ENCODE data around the gene NDUFB7.
"Not testable (repeated sequence)": the region's sequence is repeated elsewhere in the genome, so short reads cannot be mapped to it uniquely, and the experiment has no call there.

Gene NDUFB7

DNA sequence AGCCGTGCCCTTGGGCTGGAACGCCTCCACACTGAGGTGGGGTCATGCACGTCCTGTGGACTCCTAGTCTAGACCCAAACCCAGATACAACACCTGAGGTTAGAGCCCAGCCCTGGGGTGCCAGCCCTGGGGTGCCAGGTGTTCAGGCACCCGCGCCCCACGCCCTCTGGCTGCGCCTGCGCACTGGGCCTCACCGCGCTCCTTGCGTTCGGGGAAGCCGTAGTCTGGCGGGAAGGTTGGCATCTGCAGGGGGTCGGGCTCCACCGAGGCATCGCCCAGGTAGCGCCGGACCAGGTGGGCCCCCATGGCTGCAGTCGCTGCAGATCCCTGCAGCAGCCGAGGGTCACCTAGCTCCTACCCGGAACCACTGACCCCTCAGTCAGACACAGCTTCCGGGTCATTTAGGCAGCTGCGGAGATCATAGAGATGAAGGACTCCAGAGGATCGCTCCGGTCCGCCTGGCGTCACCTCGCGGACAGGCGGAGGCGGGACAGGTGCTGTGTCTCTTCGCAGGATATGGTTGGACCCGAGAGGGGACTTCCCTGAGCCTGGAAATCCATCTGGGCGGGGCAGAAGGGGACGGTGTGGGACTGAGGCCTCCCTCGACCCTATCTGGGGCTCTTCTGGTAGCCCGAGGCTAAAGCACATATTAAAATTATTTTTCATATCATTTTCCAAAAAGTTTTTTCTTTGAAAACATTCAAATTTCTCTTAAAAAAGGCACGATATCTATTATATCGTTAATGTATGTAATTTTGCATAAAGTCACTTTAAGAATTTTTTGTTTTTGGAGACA lies at the start of gene NDUFB7:
Gene NDUFB7 (minus strand): TSS at position 372 of the 796 bp plus-strand sequence. CDS start 66 bp downstream, at position 306.
- TF ChIP-seq, protein P1, sequence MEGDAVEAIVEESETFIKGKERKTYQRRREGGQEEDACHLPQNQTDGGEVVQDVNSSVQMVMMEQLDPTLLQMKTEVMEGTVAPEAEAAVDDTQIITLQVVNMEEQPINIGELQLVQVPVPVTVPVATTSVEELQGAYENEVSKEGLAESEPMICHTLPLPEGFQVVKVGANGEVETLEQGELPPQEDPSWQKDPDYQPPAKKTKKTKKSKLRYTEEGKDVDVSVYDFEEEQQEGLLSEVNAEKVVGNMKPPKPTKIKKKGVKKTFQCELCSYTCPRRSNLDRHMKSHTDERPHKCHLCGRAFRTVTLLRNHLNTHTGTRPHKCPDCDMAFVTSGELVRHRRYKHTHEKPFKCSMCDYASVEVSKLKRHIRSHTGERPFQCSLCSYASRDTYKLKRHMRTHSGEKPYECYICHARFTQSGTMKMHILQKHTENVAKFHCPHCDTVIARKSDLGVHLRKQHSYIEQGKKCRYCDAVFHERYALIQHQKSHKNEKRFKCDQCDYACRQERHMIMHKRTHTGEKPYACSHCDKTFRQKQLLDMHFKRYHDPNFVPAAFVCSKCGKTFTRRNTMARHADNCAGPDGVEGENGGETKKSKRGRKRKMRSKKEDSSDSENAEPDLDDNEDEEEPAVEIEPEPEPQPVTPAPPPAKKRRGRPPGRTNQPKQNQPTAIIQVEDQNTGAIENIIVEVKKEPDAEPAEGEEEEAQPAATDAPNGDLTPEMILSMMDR (IDR thresholded peaks at IDR 0.05; ENCODE audit: low read depth, low read length): peak; percentile 86
- DNase-seq (ENCODE audit: extremely low read depth, low read depth): peak; percentile 81

DNA sequence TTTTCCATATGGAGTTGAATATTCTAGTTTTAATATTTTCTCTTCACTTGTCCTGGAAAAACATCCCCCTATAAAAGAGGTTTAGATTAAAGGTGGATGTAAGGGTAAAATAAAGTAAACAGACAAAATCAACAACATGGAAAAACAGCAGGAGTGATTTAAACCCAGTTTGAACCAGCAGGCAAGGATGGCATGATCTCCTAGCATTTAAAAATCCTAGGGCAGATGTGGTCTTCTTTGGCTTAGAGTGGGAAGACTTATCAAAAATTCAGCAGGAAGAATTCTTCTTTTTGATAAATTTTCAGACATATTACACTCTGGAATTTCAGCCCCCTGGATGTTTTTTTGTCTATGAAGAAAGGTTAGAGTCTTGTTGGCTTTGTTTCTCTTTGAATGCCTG lies 47.5 kb upstream of the NDUFB7 start:
- DNase-seq (ENCODE audit: extremely low read depth, low read depth): no peak
- TF ChIP-seq, protein P1 (IDR thresholded peaks at IDR 0.05; ENCODE audit: low read depth, low read length): no peak

DNA sequence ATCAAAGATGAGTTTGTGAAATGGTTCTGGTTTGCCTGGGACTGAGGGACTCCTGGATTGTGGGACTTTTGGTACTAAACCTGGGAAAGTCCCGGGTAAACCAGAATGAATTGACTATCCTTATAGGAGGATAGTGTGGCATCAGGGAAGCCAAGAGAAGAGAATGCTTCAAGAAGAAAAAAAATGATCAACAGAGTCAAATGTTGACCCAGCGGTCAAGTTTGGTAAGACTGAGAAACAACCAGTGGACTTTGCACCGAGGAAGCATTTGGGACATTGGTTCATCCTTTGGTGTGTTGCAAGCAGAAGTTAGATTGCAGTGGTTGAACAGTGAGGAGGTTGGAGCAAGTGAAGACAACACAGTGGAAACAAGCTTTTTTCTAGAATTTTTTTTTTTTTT lies 44.5 kb upstream of the NDUFB7 start:
- no peak for DNase-seq (ENCODE audit: extremely low read depth, low read depth)
- TF ChIP-seq, protein P1 (IDR thresholded peaks at IDR 0.05; ENCODE audit: low read depth, low read length): no peak

DNA sequence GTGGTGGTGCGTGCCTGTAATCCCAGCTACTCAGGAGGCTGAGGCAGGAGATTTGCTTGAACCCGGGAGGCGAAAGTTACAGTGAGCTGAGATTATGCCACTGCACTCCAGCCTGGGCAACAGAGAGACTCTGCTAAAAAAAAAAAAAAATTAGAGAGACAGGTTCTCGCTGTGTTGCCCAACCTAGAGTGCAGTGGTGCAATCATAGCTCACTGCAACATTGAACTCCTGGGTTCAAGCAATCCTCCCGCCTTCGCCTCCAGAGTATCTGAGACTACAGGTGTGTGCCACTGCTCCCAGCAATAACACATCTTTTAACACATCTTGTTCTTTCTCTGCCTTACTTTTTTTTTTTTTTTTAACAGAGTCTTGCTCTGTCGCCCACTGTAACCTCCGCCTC lies 43.8 kb upstream of the NDUFB7 start:
- TF ChIP-seq, protein P1 (IDR thresholded peaks at IDR 0.05; ENCODE audit: low read depth, low read length): no peak
- no peak for DNase-seq (ENCODE audit: extremely low read depth, low read depth)

DNA sequence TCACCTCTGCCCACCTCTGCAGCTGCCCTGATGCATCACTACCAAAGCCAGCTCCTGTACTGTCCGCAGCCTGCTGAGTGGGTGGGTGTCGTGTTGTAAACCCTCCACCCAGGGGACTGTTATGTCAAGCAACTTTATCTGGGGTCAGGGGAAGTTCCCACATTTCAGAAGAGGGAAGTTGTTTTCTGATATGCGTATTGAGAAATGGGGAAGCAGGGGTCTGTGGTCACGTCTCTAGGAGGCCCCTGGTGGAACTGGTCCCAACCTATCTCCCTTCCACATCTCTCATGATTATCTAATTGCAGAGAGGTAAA lies 42.2 kb upstream of the NDUFB7 start:
- TF ChIP-seq, protein P1 (IDR thresholded peaks at IDR 0.05; ENCODE audit: low read depth, low read length): no peak
- DNase-seq (ENCODE audit: extremely low read depth, low read depth): no peak

DNA sequence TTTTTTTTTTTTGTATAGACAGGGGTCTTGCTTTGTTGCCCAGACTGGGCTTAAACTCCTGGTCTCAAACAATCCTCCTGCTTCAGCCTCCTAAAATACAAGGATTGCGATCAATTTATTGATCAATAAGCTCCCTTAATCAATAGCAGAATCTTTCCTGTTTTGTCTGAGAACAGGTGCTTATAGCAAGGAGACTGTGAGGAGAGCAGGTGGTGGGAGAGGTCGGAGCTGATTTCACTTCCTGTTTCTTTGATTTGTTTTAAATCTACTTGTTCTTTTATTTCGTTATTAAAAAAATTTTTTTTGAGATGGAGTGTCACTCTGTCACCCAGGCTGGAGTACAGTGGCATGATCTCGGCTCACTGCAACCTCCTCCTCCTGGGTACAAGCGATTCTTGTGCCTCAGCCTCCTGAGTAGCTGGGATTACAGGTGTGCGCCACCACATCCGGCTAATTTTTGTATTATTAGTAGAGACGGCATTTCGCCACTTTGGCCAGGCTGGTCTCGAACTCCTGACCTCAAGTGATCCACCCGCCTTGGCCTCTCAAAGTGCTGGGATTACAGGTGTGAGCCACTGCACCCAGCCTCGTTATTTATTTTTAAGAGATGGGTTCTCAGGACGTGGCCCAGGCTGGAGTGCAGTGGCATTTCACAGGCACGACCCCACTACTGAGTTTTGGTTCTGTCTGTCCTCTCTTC lies 41.7 kb upstream of the NDUFB7 start:
- not testable (repeated sequence) for DNase-seq (ENCODE audit: extremely low read depth, low read depth)

DNA sequence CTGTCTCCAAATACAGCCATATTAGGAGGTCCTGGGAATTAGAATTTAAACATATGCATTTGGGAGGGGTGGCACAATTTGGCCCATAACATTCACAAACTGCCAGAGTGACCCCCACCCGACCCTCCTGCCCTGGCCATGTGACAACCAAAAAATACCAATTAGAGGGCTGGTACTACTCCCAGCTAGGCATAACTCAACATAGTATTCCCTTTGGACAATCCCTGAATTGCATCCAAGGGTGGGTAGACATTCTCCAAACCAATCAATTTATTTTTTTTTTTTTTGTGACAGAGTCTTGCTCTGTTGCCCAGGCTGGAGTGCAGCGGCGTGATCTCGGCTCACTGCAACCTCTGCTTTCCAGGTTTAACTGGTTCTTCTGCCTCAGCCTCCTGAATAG lies 40.8 kb upstream of the NDUFB7 start:
- TF ChIP-seq, protein P1 (IDR thresholded peaks at IDR 0.05; ENCODE audit: low read depth, low read length): no peak
- no peak for DNase-seq (ENCODE audit: extremely low read depth, low read depth)

DNA sequence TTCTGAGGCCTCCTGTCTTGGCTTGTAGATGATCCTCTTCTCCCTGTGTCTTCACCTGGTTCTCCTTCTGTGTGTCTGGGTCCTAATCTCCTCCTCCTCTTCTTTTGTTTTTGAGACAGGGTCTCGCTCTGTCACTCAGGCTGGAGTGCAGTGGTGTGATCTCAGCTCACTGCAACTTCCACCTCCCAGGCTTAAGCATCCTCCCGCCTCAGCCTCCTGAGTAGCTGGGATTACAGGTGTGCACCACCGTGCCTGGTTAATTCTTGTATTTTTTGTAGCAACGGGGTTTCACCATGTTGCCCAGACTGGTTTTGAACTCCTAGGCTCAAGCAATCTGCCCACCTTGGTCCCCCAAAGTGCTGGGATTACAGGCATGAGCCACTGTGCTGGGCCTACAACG lies 40.4 kb upstream of the NDUFB7 start:
- not testable (repeated sequence) for DNase-seq (ENCODE audit: extremely low read depth, low read depth)
